Endothelial cell of umbilical vein (primary cell): ENCODE data around the gene CNTNAP2. TPM values are rescaled to one million over a fixed set of nuclear protein-coding genes. Genes with fewer than 3 reads are reported as not detected.

Source experiments
- BruUV-seq: library from RNA; stranded (reverse); fragments of 400-500 nt; replicated peaks from 2 replicates; lab custom pipeline; 2021; lab: Mats Ljungman, UMichigan
- CTCF ChIA-PET: fragments of 300-600, 350-600 bp; sonication (Branson Sonifier 250); formaldehyde crosslinking; loops from one replicate; lab custom pipeline; 2021; ENCODE audit warnings: antibody characterized with exemption, inconsistent platforms; lab: Charles Lee
- POLR2A ChIA-PET: fragments of 300-600, 350-600 bp; sonication (Branson Sonifier 250); formaldehyde crosslinking; loops from one replicate; lab custom pipeline; 2021; ENCODE audit warnings: antibody characterized with exemption, inconsistent platforms; lab: Charles Lee
- DNase-seq: peaks from one replicate; pipeline ENCODE4 v3.0.0-alpha.2; 2011; ENCODE audit warnings: low read depth, low spot score
- FAIRE-seq: peaks from 2 replicates; lab custom pipeline; 2011; peaks lifted over from hg19 to GRCh38; lab: Jason Lieb, UNC
- H2AFZ ChIP-seq: 2 replicates; pipeline ENCODE4 v1.6.0; 2012; ENCODE audit warnings: low read depth, low read length, control low read depth, inconsistent platforms
- H3K27ac ChIP-seq: 2 replicates; pipeline ENCODE4 v1.5.1; 2011; ENCODE audit warnings: low read depth, mild to moderate bottlenecking, control low read depth, low read length, moderate library complexity; ENCODE audit not compliant: insufficient read depth
- H3K27me3 ChIP-seq, 2 experiments: 2 replicates each; pipeline versions ENCODE4 v1.6.0 to v1.6.1; 2011; ENCODE audit warnings: low read length in 2 of 2, mixed read lengths in 1 of 2; ENCODE audit not compliant: control insufficient read depth in 2 of 2, insufficient read depth in 2 of 2
- H3K36me3 ChIP-seq, 2 experiments: 2 replicates in 1 of 2; 3 replicates in 1 of 2; pipeline ENCODE4 v1.5.1; 2011; ENCODE audit warnings: low read length in 2 of 2, mild to moderate bottlenecking in 1 of 2, moderate library complexity in 1 of 2; ENCODE audit not compliant: control insufficient read depth in 2 of 2, insufficient read depth in 2 of 2; ENCODE audit errors: extremely low read depth in 1 of 2
- H3K4me1 ChIP-seq: 3 replicates; pipeline ENCODE4 v1.5.1; 2011; ENCODE audit warnings: mild to moderate bottlenecking, low read length; ENCODE audit not compliant: control insufficient read depth, insufficient read depth; ENCODE audit errors: extremely low read depth
- H3K4me2 ChIP-seq: 2 replicates; pipeline ENCODE4 v1.6.1; 2011; ENCODE audit warnings: low read length, control low read depth, mixed read lengths; ENCODE audit not compliant: insufficient read depth
- H3K4me3 ChIP-seq, 3 experiments: fragments of 200-600 bp in 1 of 3; sonication (generic), shearing (Covaris generic) in 1 of 3; replicated peaks in 1 of 3; 2 replicates each; pipeline ENCODE4 v1.5.1; 2011 to 2016; ENCODE audit warnings: control low read depth in 3 of 3, low read length in 3 of 3, mild to moderate bottlenecking in 2 of 3, inconsistent platforms in 1 of 3, low read depth in 1 of 3, moderate library complexity in 1 of 3; ENCODE audit not compliant: insufficient read depth in 1 of 3
- H3K79me2 ChIP-seq: 2 replicates; pipeline ENCODE4 v1.6.0; 2012; ENCODE audit warnings: low read length, inconsistent platforms; ENCODE audit not compliant: control insufficient read depth, insufficient read depth
- H3K9ac ChIP-seq: replicated peaks from 2 replicates; pipeline ENCODE3; 2011; ENCODE audit warnings: low read length, control low read depth; ENCODE audit not compliant: insufficient read depth; ENCODE audit errors: extremely low read depth
- H3K9me1 ChIP-seq: replicated peaks from 3 replicates; pipeline ENCODE4 v1.6.0; 2011; ENCODE audit warnings: mild to moderate bottlenecking, low read length; ENCODE audit not compliant: control insufficient read depth, insufficient read depth; ENCODE audit errors: extremely low read depth
- H3K9me3 ChIP-seq: replicated peaks from 2 replicates; pipeline ENCODE4 v1.5.1; 2012; ENCODE audit warnings: low read length, inconsistent platforms; ENCODE audit not compliant: control insufficient read depth, insufficient read depth
- H4K20me1 ChIP-seq: replicated peaks from 2 replicates; pipeline ENCODE3; 2011; ENCODE audit warnings: mild to moderate bottlenecking, low read length; ENCODE audit not compliant: control insufficient read depth, insufficient read depth; ENCODE audit errors: extremely low read depth
- EZH2 ChIP-seq: IDR thresholded peaks from 2 replicates; pipeline ENCODE4 v1.6.1; 2012; ENCODE audit warnings: borderline replicate concordance, low read depth, mild to moderate bottlenecking, moderate library complexity, low read length, inconsistent platforms; ENCODE audit not compliant: severe bottlenecking
- FOS ChIP-seq: IDR thresholded peaks from 2 replicates; pipeline ENCODE4 v1.6.1; 2011; ENCODE audit warnings: mild to moderate bottlenecking, low read length, moderate library complexity, borderline replicate concordance; ENCODE audit not compliant: insufficient read depth
- GATA2 ChIP-seq: IDR thresholded peaks from 2 replicates; pipeline ENCODE4 v1.7.0; 2011; ENCODE audit warnings: low read depth, mild to moderate bottlenecking, moderate library complexity, mixed read lengths, low read length; ENCODE audit not compliant: insufficient read length, insufficient read depth
- JUN ChIP-seq: IDR thresholded peaks from 2 replicates; pipeline ENCODE4 v1.6.1; 2011; ENCODE audit warnings: borderline replicate concordance, low read depth; ENCODE audit not compliant: insufficient read length, insufficient read depth
- MYC ChIP-seq: IDR thresholded peaks from one replicate; pipeline ENCODE4 v1.6.1; 2011; ENCODE audit warnings: mild to moderate bottlenecking, low read depth, low read length
- POLR2A ChIP-seq: IDR thresholded peaks from 2 replicates; pipeline ENCODE4 v1.6.1; 2012; ENCODE audit warnings: low read depth, mild to moderate bottlenecking, control low read depth, low read length
- POLR2AphosphoS5 ChIP-seq: IDR thresholded peaks from 2 replicates; pipeline ENCODE4 v1.6.1; 2012; ENCODE audit warnings: low read depth, mild to moderate bottlenecking, control low read depth, low read length, moderate library complexity; ENCODE audit not compliant: insufficient read depth
- dilution Hi-C: fragments of 300-500 bp; cut with MboI; formaldehyde crosslinking; loops from one replicate; pipeline ENCODE4 v1.15.0; 2019; ENCODE audit warnings: low sequenced_read_pairs; ENCODE audit not compliant: extremely low pct_ligation_motif_present
- intact Hi-C: fragments of 100-400 bp; cut with micrococcal nuclease; formaldehyde crosslinking; loops from one replicate; pipeline ENCODE4 v1.10.0; 2022
- polyA plus RNA-seq, 4 experiments: library from polyadenylated mRNA; depleted of rRNA in 3 of 4; stranded (reverse) in 3 of 4; unstranded in 1 of 4; fragments of >200 nt; gene quantifications; 2 replicates each; pipeline versions ENCODE4 v1.2.1 to v1.2.3, GENCODE V29; 2011 to 2012; ENCODE audit warnings: missing spikeins in 1 of 4
- total RNA-seq: library from RNA; stranded (reverse); gene quantifications from 2 replicates; pipeline ENCODE4 v1.2.3, GENCODE V29; 2021
- TF ChIP-seq, protein P1 (sequence below): IDR thresholded peaks from 2 replicates; pipeline ENCODE4 v1.6.1; 2011; ENCODE audit not compliant: insufficient read depth, insufficient read length
- TF ChIP-seq, protein P2 (sequence below), 2 donors: IDR thresholded peaks; 1 replicate in 1 of 2; 2 replicates in 1 of 2; pipeline ENCODE4 v1.5.1; 2011; ENCODE audit warnings: low read length in 2 of 2, mild to moderate bottlenecking in 2 of 2, moderate library complexity in 2 of 2, control low read depth in 1 of 2, inconsistent platforms in 1 of 2, low read depth in 1 of 2; ENCODE audit not compliant: insufficient read depth in 1 of 2; ENCODE audit errors: extremely low read depth in 1 of 2

CNTNAP2 gene
- total and polyA plus RNA-seq, 2 donors (not counting 3 experiments of a cell fraction or from before 2014, with no cell fraction given) = not detected

DNA sequence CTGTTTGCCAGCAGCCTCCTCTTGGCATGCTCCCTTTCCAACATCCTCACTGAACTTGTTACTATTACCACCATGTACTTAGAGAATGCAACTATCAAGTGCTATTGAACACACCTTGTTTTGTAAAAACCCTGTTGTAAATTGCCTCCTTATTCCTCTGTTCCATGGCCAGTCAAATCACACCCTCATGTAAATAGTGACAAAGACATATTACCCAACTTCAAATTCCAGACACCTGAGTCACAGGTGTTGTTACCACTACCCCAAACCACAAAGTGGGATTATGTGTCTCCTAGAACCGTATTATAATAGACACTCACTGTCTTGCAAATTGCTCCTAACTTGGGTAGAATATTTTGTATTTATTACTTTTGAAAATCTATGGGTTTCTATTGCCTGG, 2210.8 kb downstream of the CNTNAP2 start:
- CTCF ChIA-PET = no interaction called here

More for the DNA sequence above, 2210.8 kb downstream of the CNTNAP2 start:
- Histone ChIP-seq H3K9me1 (no peaks in the 10 kb centered on the region), H3K9me3 (peaks cover 7% of the 10 kb centered on the region), H4K20me1 (no peaks in the 10 kb centered on the region), H3K36me3 (no peaks in the 10 kb centered on the region), H3K4me2 (no peak overlapping the region), H3K4me1 (no peaks in the 10 kb centered on the region), H2AFZ (no peak overlapping the region), H3K79me2 (no peaks in the 10 kb centered on the region), H3K27ac (no peak overlapping the region), H3K27me3 (no peaks in the 10 kb centered on the region), H3K4me3 (no peak overlapping the region), H3K9ac (no peak overlapping the region)
- no peak for FAIRE-seq
- intact Hi-C loops (no loop called here), dilution Hi-C loops (no loop called here)
- no TSS peak for BruUV-seq
- POLR2A ChIA-PET = no interaction called here
- no peak for DNase-seq
- TF ChIP-seq POLR2AphosphoS5 (no peak), POLR2A (no peak), GATA2 (no peak), EZH2 (no peak), FOS (no peak), MYC (no peak), JUN (no peak)
- TF ChIP-seq, protein P1, sequence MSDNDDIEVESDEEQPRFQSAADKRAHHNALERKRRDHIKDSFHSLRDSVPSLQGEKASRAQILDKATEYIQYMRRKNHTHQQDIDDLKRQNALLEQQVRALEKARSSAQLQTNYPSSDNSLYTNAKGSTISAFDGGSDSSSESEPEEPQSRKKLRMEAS = no peak
- TF ChIP-seq, protein P2, sequence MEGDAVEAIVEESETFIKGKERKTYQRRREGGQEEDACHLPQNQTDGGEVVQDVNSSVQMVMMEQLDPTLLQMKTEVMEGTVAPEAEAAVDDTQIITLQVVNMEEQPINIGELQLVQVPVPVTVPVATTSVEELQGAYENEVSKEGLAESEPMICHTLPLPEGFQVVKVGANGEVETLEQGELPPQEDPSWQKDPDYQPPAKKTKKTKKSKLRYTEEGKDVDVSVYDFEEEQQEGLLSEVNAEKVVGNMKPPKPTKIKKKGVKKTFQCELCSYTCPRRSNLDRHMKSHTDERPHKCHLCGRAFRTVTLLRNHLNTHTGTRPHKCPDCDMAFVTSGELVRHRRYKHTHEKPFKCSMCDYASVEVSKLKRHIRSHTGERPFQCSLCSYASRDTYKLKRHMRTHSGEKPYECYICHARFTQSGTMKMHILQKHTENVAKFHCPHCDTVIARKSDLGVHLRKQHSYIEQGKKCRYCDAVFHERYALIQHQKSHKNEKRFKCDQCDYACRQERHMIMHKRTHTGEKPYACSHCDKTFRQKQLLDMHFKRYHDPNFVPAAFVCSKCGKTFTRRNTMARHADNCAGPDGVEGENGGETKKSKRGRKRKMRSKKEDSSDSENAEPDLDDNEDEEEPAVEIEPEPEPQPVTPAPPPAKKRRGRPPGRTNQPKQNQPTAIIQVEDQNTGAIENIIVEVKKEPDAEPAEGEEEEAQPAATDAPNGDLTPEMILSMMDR (IDR thresholded peaks at IDR 0.05; ENCODE audit: extremely low read depth in 1 of 2, insufficient read depth in 1 of 2, low read depth in 1 of 2, low read length in 2 of 2) = no peak
